Stimulated activated CD4-positive, alpha-beta T cell treated with anti-CD3 and anti-CD28 coated beads, Interleukin-4, amount 100 ng/mL, for 1 hour (primary cell): Measurements from ENCODE around the gene TLR8.
A peak's percentile ranks its signal among the peaks of the same experiment; 100 is the strongest.

ENCODE experiments used
- DNase-seq: peaks from one replicate; pipeline ENCODE4 v3.0.0-alpha.2; 2020

Gene TLR8

DNA sequence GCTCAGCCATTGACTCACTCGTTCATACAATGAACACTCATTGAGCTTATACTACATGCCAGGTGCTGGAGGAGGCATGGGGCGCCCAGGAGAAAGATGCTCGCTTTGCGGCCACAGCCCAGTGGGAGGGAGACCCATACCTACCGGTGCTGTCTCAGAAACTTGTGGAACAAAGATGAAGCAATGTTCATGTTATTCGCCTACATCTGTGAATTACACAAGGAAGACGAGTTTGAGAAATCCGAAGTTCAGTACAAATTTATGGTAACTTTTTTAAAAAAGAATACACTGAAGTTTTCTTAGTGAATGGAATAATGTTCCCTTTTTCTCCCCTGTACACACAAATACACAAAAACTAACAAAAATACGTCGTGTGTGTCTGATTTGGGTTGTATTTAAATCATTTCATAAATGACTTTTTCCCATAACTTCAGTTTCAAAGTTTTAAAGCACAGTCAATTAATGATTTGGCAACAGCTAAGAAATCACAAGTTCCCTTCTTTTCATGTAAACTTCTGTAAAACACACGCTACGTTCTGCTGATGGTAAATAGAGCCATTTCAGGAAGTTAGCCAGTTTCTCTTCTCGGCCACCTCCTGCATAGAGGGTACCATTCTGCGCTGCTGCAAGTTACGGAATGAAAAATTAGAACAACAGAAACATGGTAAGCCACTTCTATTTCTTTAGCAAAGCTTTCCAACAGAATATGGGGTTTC is at the start of gene TLR8:
TSS of gene TLR8 (plus strand) at position 575 of the 716 bp plus-strand sequence. CDS start at position 662, 87 bp downstream.
- DNase-seq: no peak

DNA sequence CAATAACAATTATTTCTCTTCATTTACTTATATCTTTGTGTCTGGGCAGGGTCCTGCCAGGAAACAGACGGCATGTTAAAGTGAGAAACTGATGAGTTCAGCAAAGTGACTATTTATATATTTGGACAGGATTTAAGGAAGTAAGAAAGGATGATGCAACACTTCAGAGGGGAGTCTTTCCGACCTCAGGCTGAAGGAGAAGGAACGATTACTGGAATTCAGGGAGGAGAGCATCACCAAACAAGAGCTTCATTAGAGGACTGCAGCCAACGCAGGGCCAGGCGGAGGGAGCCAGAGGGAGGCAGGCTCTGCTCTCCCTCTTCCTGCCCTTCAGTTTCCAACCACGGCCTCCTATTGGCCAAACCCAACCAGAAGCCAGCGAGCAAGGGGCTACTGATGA is 41.1 kb upstream of the TLR8 start:
- DNase-seq: no peak

DNA sequence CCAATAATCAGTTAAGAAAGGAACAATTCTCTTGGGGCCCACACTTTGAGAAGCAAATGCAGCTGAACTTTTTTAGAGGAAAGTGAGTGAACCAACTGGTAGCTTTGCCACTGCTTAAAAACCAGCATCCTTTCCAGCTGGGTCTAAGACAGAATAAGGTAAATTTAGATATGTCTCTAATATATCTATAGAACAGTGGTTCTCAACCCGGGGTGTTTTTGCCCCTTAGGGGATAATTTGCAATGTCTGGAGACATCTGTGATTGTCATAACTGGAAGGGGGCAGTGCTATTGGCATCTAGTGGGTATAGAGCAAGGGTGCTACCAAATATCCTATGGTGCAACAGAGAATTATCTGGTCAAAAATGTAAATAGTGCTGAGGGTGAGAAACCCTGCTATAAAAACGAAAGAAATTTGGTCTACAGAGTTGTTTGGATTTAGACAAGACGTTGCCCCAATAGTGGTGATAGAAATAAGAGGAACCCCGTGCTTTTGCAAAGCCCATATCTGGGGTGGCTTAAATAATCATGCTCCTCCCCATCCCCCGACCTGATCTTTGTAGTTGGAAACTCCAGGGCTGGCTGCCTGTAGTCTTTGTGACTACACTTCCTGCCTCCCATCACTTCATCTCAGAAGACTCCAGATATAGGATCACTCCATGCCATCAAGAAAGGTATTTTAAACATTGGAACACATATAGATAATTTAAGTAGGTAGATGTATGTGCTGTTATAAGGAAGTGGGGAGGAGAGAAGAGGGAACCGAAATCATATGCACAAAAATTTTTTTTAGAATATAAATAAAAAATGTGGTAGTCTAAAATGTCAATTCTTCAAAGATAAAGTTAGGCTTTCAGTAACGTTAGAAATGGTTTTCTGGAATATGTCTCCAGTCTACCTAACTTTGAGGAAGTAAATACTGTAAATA is 39.7 kb upstream of the TLR8 start, which contains the start of gene TLR7:
TSS of gene TLR7 (plus strand) at position 622 of the 927 bp plus-strand sequence. CDS start 507 bp downstream, outside the sequence.
- no peak for DNase-seq

DNA sequence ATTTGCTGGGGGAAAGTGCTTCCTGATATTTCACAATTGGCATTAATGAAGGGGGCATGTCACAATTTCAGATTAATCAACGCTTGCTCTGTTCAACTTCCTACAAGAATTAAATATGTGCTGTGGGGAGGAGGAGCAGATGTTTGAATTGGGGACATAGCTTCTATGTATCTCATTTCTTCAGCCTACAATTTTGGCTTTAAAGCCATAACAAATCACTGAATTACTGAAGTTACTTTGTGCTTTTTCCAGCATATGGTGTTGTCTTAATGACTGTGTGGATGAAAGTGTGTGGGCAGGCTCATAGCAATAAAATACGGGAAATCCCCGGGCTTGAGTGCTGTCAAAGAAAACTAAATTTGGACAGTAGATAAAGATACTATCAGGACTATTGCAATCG is 38.7 kb upstream of the TLR8 start:
- DNase-seq: no peak

DNA sequence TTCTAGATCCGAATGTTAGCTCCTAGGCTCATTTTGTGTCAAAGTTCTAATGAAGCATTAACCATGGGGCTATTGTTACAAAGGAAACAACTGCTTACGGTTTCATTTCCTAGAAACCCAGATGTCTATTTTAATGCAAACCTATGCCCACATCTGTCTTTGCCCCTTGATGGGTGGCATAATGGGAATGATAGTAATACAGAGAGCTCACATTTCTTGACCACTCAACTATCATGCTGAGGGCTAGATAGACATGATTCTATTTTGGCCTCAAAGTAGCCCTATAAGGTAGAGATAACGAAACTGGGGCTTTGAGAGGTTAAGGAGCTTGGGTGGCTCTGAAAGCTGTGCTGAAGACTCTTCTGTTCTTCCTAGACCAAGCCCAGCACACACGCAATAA is 37.7 kb upstream of the TLR8 start:
- DNase-seq: no peak

DNA sequence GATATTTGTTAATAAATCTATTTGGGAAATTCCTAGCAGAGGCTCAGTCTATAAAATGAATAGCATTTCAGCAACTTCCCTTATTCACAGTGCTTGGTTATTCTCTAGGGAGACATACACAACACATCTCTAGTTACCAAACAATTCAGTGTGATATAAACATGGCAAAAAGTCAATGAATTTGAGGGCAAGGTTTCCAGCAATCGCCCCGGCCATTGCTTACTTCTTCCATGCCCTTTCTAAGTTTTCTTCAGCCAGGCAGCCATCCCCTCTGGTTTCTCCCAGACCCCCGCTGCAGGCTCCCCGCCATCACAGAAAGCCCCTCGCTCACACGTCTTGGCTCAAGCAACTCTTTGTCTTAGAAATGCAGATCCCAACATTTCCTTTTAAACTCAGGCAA is 35.2 kb upstream of the TLR8 start:
- no peak for DNase-seq

DNA sequence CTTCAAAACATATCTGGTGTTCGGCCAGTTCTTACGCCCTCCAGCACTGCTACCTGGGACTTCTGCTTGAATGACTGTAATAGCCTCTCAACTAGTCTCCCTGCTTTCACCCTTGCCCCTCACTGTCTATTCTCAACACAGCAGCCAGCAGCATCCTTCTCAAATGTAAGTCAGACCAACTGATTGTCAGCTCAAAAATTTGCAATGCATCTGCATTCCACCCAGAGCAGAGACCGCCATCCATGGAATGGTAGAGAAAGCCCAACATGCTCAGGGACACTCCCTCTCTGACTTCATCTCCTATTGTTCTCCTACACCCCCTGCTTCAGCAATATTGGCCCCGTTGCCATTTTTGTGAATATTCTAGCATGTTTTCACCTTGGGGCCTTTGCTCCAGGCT is 33.7 kb upstream of the TLR8 start:
- no peak for DNase-seq

DNA sequence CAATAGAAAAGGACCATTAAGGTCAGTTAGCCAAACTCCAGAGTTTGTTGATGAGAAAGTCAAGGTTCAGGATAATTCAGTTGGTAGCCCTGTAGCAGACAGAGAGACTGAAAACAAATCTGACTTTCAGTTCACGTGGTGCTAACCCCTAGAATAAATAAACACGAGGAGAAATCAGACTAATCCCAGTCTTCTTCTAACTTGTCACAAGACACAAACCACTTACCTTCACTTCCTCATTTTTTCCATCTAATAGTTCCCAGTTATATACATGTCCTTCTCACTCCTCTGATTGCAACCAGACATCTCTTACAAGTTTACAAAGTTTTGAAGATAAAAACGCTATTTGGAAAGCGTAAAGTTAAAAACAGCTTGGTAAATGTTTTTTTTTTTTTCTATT is 31.8 kb upstream of the TLR8 start:
- DNase-seq: no peak

DNA sequence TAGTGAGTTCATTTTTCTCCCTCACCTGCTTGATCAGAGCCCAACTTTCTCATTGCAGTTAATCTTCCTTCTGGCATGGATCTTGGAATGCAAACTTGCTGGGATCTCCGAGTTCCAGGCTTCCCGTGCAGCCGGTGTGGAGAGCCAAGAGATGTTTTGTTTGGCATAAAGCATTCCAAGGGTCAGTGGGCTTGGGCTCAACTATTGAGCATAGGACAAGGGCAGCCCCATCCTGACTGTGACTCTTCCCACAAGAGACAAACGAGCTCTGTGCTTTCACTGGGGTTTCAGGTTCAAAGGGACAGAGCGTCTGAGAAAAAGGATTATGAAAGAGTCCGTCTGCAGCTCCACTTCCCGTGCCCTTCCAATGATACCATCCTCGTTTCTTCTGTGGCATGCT is 29.0 kb upstream of the TLR8 start:
- DNase-seq: no peak

DNA sequence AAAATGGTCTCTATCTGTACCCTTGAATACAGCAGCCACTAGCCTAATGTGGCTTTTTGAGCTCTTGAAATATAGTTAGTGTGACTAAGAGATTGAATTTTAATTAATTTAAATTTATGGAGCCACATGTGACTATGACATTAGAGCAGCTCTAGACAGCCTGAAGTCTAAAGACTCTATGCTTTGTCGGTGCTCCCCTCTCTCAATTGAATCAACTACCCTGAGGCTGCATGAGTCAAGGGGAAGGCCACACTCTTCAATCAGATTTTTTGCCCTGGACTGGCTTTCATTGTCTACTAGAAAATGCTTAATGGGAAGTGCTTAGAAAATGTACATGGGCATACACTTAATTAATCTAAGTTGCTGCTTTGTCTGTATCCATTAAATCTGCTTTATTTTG is 27.9 kb upstream of the TLR8 start:
- no peak for DNase-seq

DNA sequence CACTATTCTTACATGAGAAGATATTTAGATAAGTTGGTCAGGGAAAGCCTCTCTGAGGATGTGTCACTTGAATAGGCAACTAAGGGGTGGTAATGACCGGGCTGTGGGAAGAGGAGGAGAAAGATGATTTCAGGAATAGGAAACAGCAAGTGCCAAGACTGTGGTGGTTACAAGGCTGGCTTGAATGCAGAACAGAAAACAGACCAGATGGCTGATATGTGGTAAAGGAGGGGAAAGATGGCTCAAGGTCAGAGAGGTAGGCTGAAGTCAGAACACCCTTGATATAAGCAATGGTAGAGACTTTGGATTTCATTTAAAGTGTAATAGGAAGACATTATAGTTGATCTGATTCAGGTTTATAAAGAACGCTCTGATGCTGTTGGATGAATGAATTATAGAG is 24.5 kb upstream of the TLR8 start:
- DNase-seq: no peak

DNA sequence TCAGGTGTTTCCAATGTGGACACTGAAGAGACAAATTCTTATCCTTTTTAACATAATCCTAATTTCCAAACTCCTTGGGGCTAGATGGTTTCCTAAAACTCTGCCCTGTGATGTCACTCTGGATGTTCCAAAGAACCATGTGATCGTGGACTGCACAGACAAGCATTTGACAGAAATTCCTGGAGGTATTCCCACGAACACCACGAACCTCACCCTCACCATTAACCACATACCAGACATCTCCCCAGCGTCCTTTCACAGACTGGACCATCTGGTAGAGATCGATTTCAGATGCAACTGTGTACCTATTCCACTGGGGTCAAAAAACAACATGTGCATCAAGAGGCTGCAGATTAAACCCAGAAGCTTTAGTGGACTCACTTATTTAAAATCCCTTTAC is 20.9 kb upstream of the TLR8 start:
- no peak for DNase-seq

DNA sequence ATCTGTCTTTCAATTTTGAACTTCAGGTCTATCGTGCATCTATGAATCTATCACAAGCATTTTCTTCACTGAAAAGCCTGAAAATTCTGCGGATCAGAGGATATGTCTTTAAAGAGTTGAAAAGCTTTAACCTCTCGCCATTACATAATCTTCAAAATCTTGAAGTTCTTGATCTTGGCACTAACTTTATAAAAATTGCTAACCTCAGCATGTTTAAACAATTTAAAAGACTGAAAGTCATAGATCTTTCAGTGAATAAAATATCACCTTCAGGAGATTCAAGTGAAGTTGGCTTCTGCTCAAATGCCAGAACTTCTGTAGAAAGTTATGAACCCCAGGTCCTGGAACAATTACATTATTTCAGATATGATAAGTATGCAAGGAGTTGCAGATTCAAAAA is 19.9 kb upstream of the TLR8 start:
- no peak for DNase-seq

DNA sequence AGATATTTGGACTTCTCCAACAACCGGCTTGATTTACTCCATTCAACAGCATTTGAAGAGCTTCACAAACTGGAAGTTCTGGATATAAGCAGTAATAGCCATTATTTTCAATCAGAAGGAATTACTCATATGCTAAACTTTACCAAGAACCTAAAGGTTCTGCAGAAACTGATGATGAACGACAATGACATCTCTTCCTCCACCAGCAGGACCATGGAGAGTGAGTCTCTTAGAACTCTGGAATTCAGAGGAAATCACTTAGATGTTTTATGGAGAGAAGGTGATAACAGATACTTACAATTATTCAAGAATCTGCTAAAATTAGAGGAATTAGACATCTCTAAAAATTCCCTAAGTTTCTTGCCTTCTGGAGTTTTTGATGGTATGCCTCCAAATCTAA is 19.3 kb upstream of the TLR8 start:
- no peak for DNase-seq

DNA sequence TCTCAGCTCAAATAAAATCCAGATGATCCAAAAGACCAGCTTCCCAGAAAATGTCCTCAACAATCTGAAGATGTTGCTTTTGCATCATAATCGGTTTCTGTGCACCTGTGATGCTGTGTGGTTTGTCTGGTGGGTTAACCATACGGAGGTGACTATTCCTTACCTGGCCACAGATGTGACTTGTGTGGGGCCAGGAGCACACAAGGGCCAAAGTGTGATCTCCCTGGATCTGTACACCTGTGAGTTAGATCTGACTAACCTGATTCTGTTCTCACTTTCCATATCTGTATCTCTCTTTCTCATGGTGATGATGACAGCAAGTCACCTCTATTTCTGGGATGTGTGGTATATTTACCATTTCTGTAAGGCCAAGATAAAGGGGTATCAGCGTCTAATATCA is 18.7 kb upstream of the TLR8 start:
- no peak for DNase-seq

DNA sequence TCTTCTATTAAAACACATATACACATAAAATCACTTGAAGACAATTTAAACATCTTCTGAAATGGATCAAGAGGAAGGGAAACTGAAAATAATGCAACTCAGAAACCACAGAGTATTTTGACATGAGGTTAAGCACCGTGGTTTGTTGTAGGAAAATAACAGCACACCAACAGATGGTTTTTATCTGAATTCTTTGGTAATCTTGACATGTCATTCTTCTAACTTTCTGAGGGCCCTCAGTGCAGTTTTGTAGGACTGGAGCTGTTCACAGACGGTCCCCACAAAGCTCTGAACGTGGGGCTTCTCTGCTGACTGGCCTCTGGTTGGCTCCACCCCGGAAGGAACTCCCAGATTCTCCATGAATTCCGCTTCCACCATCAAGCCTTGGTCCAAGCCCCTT is 16.0 kb upstream of the TLR8 start:
- DNase-seq: no peak

DNA sequence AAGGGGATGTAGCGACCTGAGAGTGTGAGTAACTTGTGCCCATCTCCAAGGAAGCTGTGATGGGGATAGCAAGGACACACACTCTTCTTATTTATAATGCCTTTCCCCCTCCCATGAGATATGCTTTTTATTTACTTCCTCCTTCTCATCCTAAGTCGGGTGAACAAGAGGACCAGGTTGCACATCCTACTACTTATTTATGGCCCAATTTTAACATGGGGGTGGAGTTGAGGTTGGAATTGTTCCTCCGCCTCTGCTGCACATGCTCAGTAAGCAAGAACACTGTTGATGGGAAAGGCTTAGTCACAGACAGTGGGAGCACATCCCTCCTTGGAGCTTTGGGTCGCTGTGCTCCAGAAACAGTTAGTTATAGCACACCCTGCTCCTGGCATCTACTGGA is 15.2 kb upstream of the TLR8 start:
- no peak for DNase-seq

DNA sequence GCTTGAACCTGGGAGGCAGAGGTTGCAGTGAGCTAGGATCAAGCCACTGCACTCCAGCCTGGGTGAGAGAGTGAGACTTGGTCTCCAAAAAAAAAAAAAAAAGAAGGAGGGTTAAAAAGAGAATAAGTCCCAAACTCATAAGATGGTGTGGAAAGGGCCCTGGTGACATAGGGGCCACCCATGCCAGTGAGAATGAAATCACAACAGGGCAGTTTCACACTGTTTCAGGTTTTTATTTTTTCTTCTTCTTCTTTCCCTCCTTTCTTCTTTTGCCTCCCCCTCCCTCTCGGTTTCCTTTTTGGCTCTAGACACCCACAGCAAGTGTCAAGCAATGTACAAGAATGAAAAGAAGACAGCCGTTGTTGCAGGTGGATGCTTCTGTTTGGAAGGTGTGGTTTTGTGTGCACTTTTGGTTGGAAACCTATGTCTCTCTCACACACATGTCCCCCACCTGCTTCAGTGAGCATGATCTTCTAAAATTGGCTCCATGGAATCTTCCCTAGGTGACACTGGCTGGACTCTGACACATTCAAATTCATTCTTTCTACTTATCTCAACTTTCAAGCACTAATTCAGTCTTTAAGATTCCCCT is 14.4 kb upstream of the TLR8 start:
- DNase-seq: no peak

DNA sequence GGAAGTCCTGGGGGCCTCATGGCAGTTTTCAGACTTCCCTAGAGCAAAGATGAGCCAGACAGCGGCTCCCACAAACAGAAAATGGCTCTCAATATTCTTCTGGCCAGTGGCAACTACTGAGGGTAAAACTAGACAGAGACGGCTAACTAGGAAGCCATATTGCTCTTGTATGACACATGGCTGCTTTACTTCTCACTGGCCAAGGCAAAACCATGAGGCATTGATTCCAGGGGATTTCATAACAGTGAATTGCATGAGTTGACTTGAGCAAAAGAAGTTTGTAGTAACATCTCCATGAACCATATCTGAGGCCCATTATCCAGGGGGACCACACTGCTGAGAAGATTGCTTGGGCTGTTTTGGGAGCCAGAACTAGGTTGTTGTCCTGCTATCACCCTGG is 13.7 kb upstream of the TLR8 start:
- no peak for DNase-seq

DNA sequence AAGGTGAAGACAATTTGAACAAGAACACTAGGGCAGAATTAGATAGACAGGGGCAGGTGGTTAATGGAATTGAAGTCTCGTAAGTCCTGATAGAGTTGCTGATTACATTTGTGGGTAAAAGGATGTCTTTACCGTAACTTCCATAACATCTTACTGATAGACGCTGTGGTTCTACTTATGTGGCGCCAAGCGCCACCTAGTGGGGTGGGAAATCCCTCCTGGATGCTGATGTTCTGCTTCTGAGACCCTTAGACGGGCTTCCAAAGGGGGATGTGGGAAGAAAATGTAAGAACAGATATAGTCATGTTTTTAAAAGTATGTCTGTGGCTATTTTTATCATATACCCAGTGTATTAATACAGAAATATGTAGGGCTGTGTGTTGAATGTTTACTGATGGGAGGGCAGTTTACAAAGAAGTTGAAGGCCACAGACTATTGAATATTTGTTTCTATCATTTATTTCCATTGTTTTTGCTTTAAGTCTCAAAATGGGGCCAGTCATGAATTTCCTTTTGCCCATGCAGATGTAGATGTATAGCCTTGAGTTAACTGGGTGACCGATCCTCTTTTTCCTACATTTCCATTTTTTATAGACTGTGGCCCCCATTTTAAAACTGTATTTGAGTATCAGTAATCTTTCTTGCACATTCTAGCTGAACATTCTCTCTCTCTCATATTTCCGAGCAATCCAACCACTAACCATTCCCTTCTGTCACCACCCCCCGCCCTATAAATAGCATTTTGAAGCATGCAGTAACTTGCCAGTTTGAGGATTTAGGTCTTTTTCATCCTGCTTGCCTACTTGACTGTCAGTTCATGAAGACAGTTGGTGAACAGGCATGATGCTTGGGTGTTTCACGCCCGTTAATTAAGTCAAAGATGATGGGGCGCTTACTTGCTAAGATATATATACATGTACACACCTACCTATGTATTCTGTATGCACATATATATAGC is 12.1 kb upstream of the TLR8 start:
- DNase-seq: peak; percentile 47

DNA sequence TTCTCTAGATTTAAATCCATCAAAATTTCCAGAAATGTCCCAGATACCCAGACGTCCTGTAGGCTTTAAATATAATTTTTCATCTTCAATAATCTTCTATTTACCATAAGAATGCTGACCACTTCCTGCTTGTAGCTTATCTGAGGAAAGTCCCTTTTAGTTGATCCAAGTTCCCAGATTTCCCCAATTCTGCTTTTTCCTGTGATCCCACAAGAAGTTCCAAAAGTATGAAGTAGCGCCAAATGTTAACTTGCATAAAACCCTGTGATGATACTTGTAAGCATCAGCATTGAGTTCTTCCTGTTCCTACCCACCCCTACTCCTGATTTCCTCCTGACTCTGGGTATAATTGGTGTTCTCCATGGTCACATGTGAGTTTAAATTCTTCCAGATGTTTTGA is 10.6 kb upstream of the TLR8 start:
- DNase-seq: no peak

DNA sequence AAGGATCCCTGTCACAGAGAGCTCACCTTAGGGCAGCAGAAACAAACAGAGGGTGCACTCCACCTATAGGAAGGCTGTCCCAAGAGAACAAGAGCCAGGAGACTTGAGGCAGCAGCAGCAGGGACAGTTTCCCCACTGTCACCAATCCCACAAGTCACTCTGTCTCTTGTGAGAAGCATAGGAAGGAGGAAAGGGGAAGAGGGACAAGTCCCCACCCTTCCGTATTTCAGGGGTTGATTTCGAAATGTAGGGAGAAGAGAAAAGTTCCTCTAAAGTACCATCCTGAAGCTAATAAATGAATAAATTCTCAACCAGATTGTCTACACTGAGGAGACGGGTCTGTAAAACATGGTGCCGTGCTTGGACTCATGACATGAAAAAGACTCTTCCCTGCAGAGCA is 9.5 kb upstream of the TLR8 start:
- no peak for DNase-seq

DNA sequence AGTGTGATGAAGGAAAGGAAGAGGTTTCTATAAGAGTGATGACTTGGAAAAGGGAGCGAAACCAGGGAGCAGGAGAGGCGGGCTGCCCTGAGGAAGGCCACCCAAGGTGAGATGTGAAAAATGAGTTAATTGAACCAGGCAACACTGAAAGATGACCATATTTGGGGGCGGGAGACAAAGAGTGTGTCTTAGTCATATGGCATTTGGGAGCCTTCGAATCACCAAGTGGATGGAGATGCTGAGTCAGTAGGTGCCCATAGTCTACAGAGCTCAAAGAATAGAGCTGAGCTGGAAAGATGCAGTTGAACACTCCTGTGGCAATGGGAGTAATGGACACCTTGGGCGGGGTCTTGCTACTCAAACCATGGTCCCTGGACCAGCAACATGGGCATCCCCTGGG is 8.3 kb upstream of the TLR8 start:
- no peak for DNase-seq
